Astrocyte (in vitro differentiated cells and primary cell): Measurements from ENCODE around the gene NACA2.

Source experiments
- EZH2 ChIP-seq: IDR thresholded peaks from 2 replicates; pipeline ENCODE4 v1.6.1; 2012; ENCODE audit warnings: mild to moderate bottlenecking, low read length, inconsistent platforms; ENCODE audit not compliant: insufficient read depth
- TF ChIP-seq, protein P1 (sequence below): IDR thresholded peaks from 2 replicates; pipeline ENCODE4 v1.5.1; 2011; ENCODE audit warnings: low read depth, mild to moderate bottlenecking, inconsistent platforms, low read length, moderate library complexity; ENCODE audit not compliant: insufficient read depth

DNA sequence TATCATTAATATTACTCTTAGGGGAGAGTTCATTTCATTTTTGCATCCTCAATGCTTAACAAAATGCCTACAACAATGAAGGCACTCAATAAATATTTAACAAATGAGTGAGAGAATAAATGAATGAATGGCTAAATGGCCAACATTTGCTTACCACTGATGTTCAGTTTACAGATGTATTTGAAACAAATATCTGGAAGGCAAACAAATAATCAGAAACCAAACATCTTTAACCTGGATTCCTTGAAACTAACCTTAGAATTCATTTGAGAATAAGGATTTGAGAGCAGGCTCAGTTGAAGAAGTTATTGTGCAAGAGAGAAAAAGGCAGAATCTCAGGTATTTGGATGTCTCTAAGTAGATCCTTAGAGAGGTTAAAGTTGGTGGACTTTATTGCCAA, 8.4 kb downstream of the NACA2 start:
- TF ChIP-seq, protein P1, sequence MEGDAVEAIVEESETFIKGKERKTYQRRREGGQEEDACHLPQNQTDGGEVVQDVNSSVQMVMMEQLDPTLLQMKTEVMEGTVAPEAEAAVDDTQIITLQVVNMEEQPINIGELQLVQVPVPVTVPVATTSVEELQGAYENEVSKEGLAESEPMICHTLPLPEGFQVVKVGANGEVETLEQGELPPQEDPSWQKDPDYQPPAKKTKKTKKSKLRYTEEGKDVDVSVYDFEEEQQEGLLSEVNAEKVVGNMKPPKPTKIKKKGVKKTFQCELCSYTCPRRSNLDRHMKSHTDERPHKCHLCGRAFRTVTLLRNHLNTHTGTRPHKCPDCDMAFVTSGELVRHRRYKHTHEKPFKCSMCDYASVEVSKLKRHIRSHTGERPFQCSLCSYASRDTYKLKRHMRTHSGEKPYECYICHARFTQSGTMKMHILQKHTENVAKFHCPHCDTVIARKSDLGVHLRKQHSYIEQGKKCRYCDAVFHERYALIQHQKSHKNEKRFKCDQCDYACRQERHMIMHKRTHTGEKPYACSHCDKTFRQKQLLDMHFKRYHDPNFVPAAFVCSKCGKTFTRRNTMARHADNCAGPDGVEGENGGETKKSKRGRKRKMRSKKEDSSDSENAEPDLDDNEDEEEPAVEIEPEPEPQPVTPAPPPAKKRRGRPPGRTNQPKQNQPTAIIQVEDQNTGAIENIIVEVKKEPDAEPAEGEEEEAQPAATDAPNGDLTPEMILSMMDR = no peak
- no peak for TF ChIP-seq EZH2
